ENCODE data around the gene COG2.

DNA sequence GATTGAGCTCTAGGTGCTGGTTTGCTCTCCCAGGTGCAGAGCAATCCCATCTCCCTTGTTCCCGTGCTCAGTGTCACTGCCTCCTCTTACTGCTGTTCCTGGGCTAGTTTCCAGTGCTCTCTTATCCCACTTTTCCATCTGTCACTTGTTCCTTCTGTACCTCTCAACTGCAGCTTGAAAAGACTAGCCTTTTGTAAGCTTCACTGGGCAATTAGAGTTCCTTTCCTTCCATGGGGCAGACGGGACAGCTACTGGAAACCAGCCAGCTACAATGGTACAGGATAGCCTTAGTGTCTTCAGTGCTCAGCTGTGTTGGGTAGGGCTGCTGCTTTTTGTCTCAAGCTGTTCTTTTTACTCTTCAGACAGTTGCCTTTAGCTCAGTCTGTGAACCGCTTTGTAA lies 40.0 kb downstream of the COG2 start:
- TF ChIP-seq ZNF274 (IDR thresholded peaks at IDR 0.05; ENCODE audit: borderline replicate concordance, extremely low read depth, low read length) (no peak), SP2 (IDR thresholded peaks at IDR 0.05; ENCODE audit: low read length) (no peak), KDM5A (IDR thresholded peaks at IDR 0.05; ENCODE audit: low read length) (no peak), FOSL1 (IDR thresholded peaks at IDR 0.05; ENCODE audit: insufficient read depth, low read depth, low read length) (no peak), SIX5 (IDR thresholded peaks at IDR 0.05; ENCODE audit: low read depth, low read length) (no peak), RAD21 (IDR thresholded peaks at IDR 0.05 in 1 of 2, conservative IDR thresholded peaks at IDR 0.05 in 1 of 2; ENCODE audit: low read depth in 2 of 2, low read length in 2 of 2) (no peak), POLR2AphosphoS5 (IDR thresholded peaks at IDR 0.05; ENCODE audit: low read depth, low read length) (no peak)
- TF ChIP-seq, protein P1, sequence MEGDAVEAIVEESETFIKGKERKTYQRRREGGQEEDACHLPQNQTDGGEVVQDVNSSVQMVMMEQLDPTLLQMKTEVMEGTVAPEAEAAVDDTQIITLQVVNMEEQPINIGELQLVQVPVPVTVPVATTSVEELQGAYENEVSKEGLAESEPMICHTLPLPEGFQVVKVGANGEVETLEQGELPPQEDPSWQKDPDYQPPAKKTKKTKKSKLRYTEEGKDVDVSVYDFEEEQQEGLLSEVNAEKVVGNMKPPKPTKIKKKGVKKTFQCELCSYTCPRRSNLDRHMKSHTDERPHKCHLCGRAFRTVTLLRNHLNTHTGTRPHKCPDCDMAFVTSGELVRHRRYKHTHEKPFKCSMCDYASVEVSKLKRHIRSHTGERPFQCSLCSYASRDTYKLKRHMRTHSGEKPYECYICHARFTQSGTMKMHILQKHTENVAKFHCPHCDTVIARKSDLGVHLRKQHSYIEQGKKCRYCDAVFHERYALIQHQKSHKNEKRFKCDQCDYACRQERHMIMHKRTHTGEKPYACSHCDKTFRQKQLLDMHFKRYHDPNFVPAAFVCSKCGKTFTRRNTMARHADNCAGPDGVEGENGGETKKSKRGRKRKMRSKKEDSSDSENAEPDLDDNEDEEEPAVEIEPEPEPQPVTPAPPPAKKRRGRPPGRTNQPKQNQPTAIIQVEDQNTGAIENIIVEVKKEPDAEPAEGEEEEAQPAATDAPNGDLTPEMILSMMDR (IDR thresholded peaks at IDR 0.05; ENCODE audit: control extremely low read depth in 1 of 3, insufficient read depth in 1 of 3, low read depth in 1 of 3, low read length in 3 of 3): no peak

Data from H1 (cell line).